Neural progenitor cell (in vitro differentiated cells): ENCODE measurements around the gene C11orf21. TPM values are rescaled to one million over a fixed set of nuclear protein-coding genes. Genes with fewer than 3 reads are reported as not detected.

Source experiments
- DNase-seq: peaks from one replicate; pipeline ENCODE4 v3.0.0-alpha.2; 2016; ENCODE audit warnings: low spot score
- H2AFZ ChIP-seq: fragments of 200-600 bp; sonication (generic); replicated peaks from 2 replicates; pipeline ENCODE4 v1.6.1; 2016; ENCODE audit warnings: antibody characterized with exemption
- H3F3A ChIP-seq: fragments of 200-600 bp; sonication (generic); 2 replicates; pipeline ENCODE4 v1.6.1; 2016; ENCODE audit warnings: antibody characterized with exemption, low read depth
- H3K27ac ChIP-seq: fragments of 200-600 bp; sonication (generic); 2 replicates; pipeline ENCODE4 v1.5.1; 2016; ENCODE audit warnings: mild to moderate bottlenecking
- H3K27me3 ChIP-seq: fragments of 200-600 bp; sonication (generic); 2 replicates; pipeline ENCODE4 v1.6.1; 2016; ENCODE audit warnings: mild to moderate bottlenecking, moderate library complexity
- H3K36me3 ChIP-seq: fragments of 200-600 bp; sonication (generic); 2 replicates; pipeline ENCODE4 v1.5.1; 2016
- H3K4me1 ChIP-seq: fragments of 200-600 bp; sonication (generic); 2 replicates; pipeline ENCODE4 v1.6.1; 2016; ENCODE audit warnings: mixed run types
- H3K4me2 ChIP-seq: fragments of 200-600 bp; sonication (generic); 2 replicates; pipeline ENCODE4 v1.6.1; 2016
- H3K4me3 ChIP-seq: fragments of 200-600 bp; sonication (generic); 2 replicates; pipeline ENCODE4 v1.5.1; 2016
- H3K79me2 ChIP-seq: fragments of 200-600 bp; sonication (generic); 2 replicates; pipeline ENCODE4 v1.6.1; 2016; ENCODE audit warnings: low read depth
- H3K9ac ChIP-seq: fragments of 200-600 bp; sonication (generic); 2 replicates; pipeline ENCODE4 v1.6.1; 2016
- H3K9me3 ChIP-seq: fragments of 200-600 bp; sonication (generic); 2 replicates; pipeline ENCODE4 v1.5.1; 2016; ENCODE audit warnings: low read depth
- H4K20me1 ChIP-seq: fragments of 200-600 bp; sonication (generic); 2 replicates; pipeline ENCODE4 v1.6.1; 2016; ENCODE audit warnings: low read depth
- H3K27ac Mint-ChIP-seq: 3 replicates; pipeline ENCODE4 v1.8.0; 2021; ENCODE audit warnings: mixed read lengths
- H3K27me3 Mint-ChIP-seq: 2 replicates; pipeline ENCODE4 v1.8.0; 2022; ENCODE audit warnings: low read depth, mild to moderate bottlenecking, inconsistent platforms, moderate library complexity, mixed read lengths; ENCODE audit not compliant: insufficient read depth
- H3K36me3 Mint-ChIP-seq: 3 replicates; pipeline ENCODE4 v1.8.0; 2021; ENCODE audit warnings: mixed read lengths
- H3K4me1 Mint-ChIP-seq: 3 replicates; pipeline ENCODE4 v1.8.0; 2021; ENCODE audit warnings: mixed read lengths
- H3K4me3 Mint-ChIP-seq: 3 replicates; pipeline ENCODE4 v1.8.0; 2021; ENCODE audit warnings: mild to moderate bottlenecking, moderate library complexity, mixed read lengths
- H3K9me3 Mint-ChIP-seq: 3 replicates; pipeline ENCODE4 v1.8.0; 2020; ENCODE audit warnings: mixed read lengths
- EZH2 ChIP-seq: fragments of 200-600 bp; sonication (generic); IDR thresholded peaks from 2 replicates; pipeline ENCODE4 v1.6.1; 2017; ENCODE audit warnings: antibody characterized with exemption, mild to moderate bottlenecking, moderate library complexity
- EZH2phosphoT487 ChIP-seq: fragments of 200-600 bp; sonication (generic); IDR thresholded peaks from 2 replicates; pipeline ENCODE4 v1.6.1; 2017; ENCODE audit warnings: antibody characterized with exemption
- total RNA-seq: library from RNA; depleted of rRNA; stranded (reverse); fragments of >200 nt; gene quantifications from 2 replicates; pipeline ENCODE4 v1.2.3, GENCODE V29; 2015; ENCODE audit warnings: low replicate concordance
- TF ChIP-seq, protein P1 (sequence below): fragments of 200-600 bp; sonication (generic); IDR thresholded peaks from 2 replicates; pipeline ENCODE4 v1.5.1; 2017; ENCODE audit warnings: antibody characterized with exemption, mild to moderate bottlenecking

Gene C11orf21
- total RNA-seq, 1 donor from 2014 or later: not detected

DNA sequence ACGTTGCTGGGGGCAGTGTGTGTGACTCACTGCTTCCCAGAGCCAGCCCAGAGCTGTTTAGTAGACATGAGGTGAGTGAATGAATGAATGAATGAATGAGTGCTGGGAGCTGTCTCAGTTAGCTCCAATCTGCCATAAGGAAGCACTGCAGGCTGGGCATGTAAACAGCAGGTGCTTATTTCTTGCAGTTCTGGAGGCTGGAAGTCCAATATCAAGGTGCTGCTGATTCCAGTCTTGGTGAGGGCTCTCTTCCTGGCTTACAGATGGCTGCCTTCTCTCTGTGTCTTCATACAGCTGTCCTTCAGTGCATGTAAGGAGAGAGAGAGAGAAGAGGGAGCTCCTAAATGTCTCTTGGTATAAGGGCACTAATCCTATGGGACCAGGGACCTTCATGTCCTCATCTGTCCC is 4.1 kb downstream of the C11orf21 start:
- Histone ChIP-seq H3K9me3 (no peaks in the 10 kb centered on the region), H3K9ac (no peak overlapping the region), H3K27ac (no peak overlapping the region), H3K36me3 (no peaks in the 10 kb centered on the region), H4K20me1 (no peaks in the 10 kb centered on the region), H3K4me2 (no peak overlapping the region), H3K4me3 (no peak overlapping the region), H3K79me2 (no peaks in the 10 kb centered on the region), H2AFZ (no peak overlapping the region), H3K4me1 (no peaks in the 10 kb centered on the region), H3K27me3 (peaks cover 37% of the 10 kb centered on the region), H3F3A (no peaks in the 10 kb centered on the region)
- Mint-ChIP-seq H3K4me1 (no peaks in the 10 kb centered on the region), H3K4me3 (peak overlapping the region; percentile 15), H3K9me3 (no peaks in the 10 kb centered on the region), H3K27ac (peak overlapping the region; percentile 51), H3K27me3 (peaks cover 19% of the 10 kb centered on the region), H3K36me3 (no peaks in the 10 kb centered on the region)
- DNase-seq: no peak
- TF ChIP-seq EZH2 (no peak), EZH2phosphoT487 (no peak)
- TF ChIP-seq, protein P1, sequence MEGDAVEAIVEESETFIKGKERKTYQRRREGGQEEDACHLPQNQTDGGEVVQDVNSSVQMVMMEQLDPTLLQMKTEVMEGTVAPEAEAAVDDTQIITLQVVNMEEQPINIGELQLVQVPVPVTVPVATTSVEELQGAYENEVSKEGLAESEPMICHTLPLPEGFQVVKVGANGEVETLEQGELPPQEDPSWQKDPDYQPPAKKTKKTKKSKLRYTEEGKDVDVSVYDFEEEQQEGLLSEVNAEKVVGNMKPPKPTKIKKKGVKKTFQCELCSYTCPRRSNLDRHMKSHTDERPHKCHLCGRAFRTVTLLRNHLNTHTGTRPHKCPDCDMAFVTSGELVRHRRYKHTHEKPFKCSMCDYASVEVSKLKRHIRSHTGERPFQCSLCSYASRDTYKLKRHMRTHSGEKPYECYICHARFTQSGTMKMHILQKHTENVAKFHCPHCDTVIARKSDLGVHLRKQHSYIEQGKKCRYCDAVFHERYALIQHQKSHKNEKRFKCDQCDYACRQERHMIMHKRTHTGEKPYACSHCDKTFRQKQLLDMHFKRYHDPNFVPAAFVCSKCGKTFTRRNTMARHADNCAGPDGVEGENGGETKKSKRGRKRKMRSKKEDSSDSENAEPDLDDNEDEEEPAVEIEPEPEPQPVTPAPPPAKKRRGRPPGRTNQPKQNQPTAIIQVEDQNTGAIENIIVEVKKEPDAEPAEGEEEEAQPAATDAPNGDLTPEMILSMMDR: no peak

DNA sequence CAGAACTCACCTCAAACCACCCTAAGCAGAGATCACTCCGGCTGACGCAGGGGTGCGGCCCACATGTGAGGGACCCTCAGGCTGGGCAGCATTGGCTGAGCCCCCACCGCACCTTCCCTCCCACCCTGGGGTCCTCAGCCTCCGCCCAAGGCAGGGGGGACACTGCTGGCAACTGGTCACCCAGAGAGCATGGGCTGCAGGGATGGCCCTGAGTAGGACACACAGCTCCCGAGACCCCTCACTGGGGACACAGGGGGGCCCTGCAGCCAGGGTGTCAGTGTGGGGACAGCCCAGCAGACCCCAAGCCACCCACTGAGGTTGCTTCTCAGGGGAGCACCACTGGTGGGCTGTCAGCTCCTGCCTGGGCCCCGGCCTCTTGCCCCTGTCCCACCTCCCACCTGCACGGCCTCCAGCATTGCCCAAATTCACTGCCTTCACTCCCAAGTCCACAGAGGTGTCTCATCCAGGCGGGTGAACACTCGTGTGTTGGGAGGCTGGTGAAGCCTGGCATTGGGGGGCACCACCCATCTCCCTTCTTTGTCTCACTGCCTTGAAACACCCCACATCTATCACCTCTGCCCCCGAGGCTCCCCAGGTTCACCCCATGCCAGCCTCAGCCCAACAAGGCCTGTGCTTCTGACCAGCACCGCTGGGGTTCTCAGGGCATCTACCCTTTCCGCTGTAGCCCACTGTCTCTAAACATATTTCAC is 4.7 kb downstream of the C11orf21 start:
- Histone ChIP-seq H3K4me3 (no peak overlapping the region), H3K27me3 (peaks cover 41% of the 10 kb centered on the region), H3K36me3 (no peaks in the 10 kb centered on the region), H2AFZ (no peak overlapping the region), H3K9me3 (no peaks in the 10 kb centered on the region), H3K4me1 (no peaks in the 10 kb centered on the region), H3K4me2 (no peak overlapping the region), H4K20me1 (no peaks in the 10 kb centered on the region), H3F3A (no peaks in the 10 kb centered on the region), H3K79me2 (no peaks in the 10 kb centered on the region), H3K9ac (no peak overlapping the region), H3K27ac (no peak overlapping the region)
- no peak overlapping the region for H3K27ac Mint-ChIP-seq
- no peak for TF ChIP-seq EZH2
- TF ChIP-seq, protein P1: no peak
- no peak for TF ChIP-seq EZH2phosphoT487
- H3K4me1 Mint-ChIP-seq: no peaks in the 10 kb centered on the region
- no peak for DNase-seq
- no peaks in the 10 kb centered on the region for H3K36me3 Mint-ChIP-seq
- H3K9me3 Mint-ChIP-seq: no peaks in the 10 kb centered on the region
- H3K27me3 Mint-ChIP-seq: peaks cover 24% of the 10 kb centered on the region
- H3K4me3 Mint-ChIP-seq: peak overlapping the region; percentile 15

GRCh38 chr11:2295971-2296912 is 5.5 kb downstream of the C11orf21 start:
- Mint-ChIP-seq H3K36me3 (no peaks in the 10 kb centered on the region), H3K4me1 (no peaks in the 10 kb centered on the region), H3K9me3 (no peaks in the 10 kb centered on the region), H3K27ac (no peak overlapping the region), H3K27me3 (peaks cover 24% of the 10 kb centered on the region), H3K4me3 (no peak overlapping the region)
- Histone ChIP-seq H3K79me2 (no peaks in the 10 kb centered on the region), H3K27ac (no peak overlapping the region), H3K9ac (no peak overlapping the region), H3K9me3 (no peaks in the 10 kb centered on the region), H3K4me3 (no peak overlapping the region), H3K27me3 (peaks cover 41% of the 10 kb centered on the region), H3K4me1 (no peaks in the 10 kb centered on the region), H3K4me2 (no peak overlapping the region), H2AFZ (no peak overlapping the region), H4K20me1 (no peaks in the 10 kb centered on the region), H3F3A (no peaks in the 10 kb centered on the region), H3K36me3 (no peaks in the 10 kb centered on the region)
- TF ChIP-seq, protein P1: no peak
- TF ChIP-seq EZH2phosphoT487 (no peak), EZH2 (no peak)
- DNase-seq: no peak
